Panc1 (cell line): ENCODE measurements around the gene SRCIN1. TPM values are rescaled to one million over a fixed set of nuclear protein-coding genes. Genes with fewer than 3 reads are reported as not detected.

Experiments
- ATAC-seq: fragments of 200-7000 bp; cut with Tn5 transposase; 2 replicates; pipeline ENCODE4 v1.9.1; 2020; ENCODE audit warnings: mild to moderate bottlenecking, moderate library complexity
- BruUV-seq: library from RNA; stranded (reverse); fragments of 400-500 nt; replicated peaks from 2 replicates; lab custom pipeline; 2021; lab: Mats Ljungman, UMichigan
- CTCF ChIA-PET: fragments of 300-600 bp; sonication (Branson Sonifier 250); formaldehyde crosslinking; loops from one replicate; lab custom pipeline; 2022; ENCODE audit warnings: antibody characterized with exemption; lab: Charles Lee
- POLR2A ChIA-PET: fragments of 300-600 bp; sonication (Branson Sonifier 250); formaldehyde crosslinking; loops from one replicate; lab custom pipeline; 2022; ENCODE audit warnings: antibody characterized with exemption; lab: Charles Lee
- DNase-seq: peaks from one replicate; pipeline ENCODE4 v3.0.0-alpha.2; 2010; ENCODE audit warnings: low read depth, low spot score
- H3K27ac ChIP-seq: 2 replicates; pipeline ENCODE4 v1.5.1; 2011; ENCODE audit warnings: mild to moderate bottlenecking, low read length, inconsistent platforms
- H3K27me3 ChIP-seq: fragments of 200-500 bp; sonication (Bioruptor generic); 2 replicates; pipeline ENCODE4 v1.6.0; 2014; ENCODE audit warnings: low read length, inconsistent platforms; ENCODE audit not compliant: control insufficient read depth, insufficient read depth
- H3K36me3 ChIP-seq: fragments of 200-500 bp; sonication (Bioruptor generic); 2 replicates; pipeline ENCODE4 v1.5.1; 2014; ENCODE audit warnings: inconsistent platforms, mild to moderate bottlenecking, low read length, moderate library complexity; ENCODE audit not compliant: control insufficient read depth, insufficient read depth
- H3K4me1 ChIP-seq: 2 replicates; pipeline ENCODE4 v1.5.1; 2011; ENCODE audit warnings: inconsistent platforms, mild to moderate bottlenecking, low read length, moderate library complexity; ENCODE audit not compliant: control insufficient read depth, insufficient read depth
- H3K4me3 ChIP-seq, 2 experiments: 2 replicates each; pipeline ENCODE4 v1.5.1; 2011 to 2012; ENCODE audit warnings: low read depth in 2 of 2, low read length in 2 of 2, mild to moderate bottlenecking in 2 of 2, inconsistent platforms in 1 of 2, moderate library complexity in 1 of 2
- H3K9me3 ChIP-seq: fragments of 200-500 bp; sonication (Bioruptor generic); 2 replicates; pipeline ENCODE4 v1.5.1; 2014; ENCODE audit warnings: low read depth, mild to moderate bottlenecking, inconsistent platforms, low read length, moderate library complexity; ENCODE audit not compliant: control insufficient read depth, insufficient read depth
- POLR2AphosphoS5 ChIP-seq: IDR thresholded peaks from 2 replicates; pipeline ENCODE4 v1.6.1; 2012; ENCODE audit warnings: mild to moderate bottlenecking, low read depth, low read length, moderate library complexity
- SIN3A ChIP-seq: IDR thresholded peaks from 2 replicates; pipeline ENCODE4 v1.6.1; 2012; ENCODE audit warnings: low read depth, mild to moderate bottlenecking, low read length, moderate library complexity, borderline replicate concordance; ENCODE audit not compliant: insufficient read depth
- TCF7L2 ChIP-seq: IDR thresholded peaks from 2 replicates; pipeline ENCODE4 v1.6.1; 2011; ENCODE audit warnings: mild to moderate bottlenecking, low read depth, low read length, inconsistent platforms
- in situ Hi-C: cut with HindIII; loops from 2 replicates; pipeline ENCODE4 v1.10.0; 2016; ENCODE audit warnings: low sequenced_read_pairs, low pct_unique_long_range_greater_than_20kb
- intact Hi-C: fragments of 100-400 bp; cut with micrococcal nuclease; formaldehyde crosslinking; loops from one replicate; pipeline ENCODE4 v1.10.0; 2022; ENCODE audit not compliant: unreplicated experiment
- total RNA-seq: library from RNA; stranded (reverse); gene quantifications from one replicate; pipeline ENCODE4 v1.2.1, GENCODE V29; 2021; ENCODE audit not compliant: unreplicated experiment
- TF ChIP-seq, protein P1 (sequence below): fragments of 450-650 bp; IDR thresholded peaks from 2 replicates; pipeline ENCODE4 v1.5.1; 2017; ENCODE audit warnings: mild to moderate bottlenecking
- TF ChIP-seq, protein P2 (sequence below), 2 experiments: IDR thresholded peaks; 2 replicates each; pipeline ENCODE4 v1.6.1; 2011 to 2012; ENCODE audit warnings: low read depth in 2 of 2, control low read depth in 1 of 2, low read length in 1 of 2, mild to moderate bottlenecking in 1 of 2, moderate library complexity in 1 of 2; ENCODE audit not compliant: insufficient read depth in 1 of 2

The SRCIN1 gene
- total RNA-seq, 1 experiment from 2014 or later, result 12.8 TPM

DNA sequence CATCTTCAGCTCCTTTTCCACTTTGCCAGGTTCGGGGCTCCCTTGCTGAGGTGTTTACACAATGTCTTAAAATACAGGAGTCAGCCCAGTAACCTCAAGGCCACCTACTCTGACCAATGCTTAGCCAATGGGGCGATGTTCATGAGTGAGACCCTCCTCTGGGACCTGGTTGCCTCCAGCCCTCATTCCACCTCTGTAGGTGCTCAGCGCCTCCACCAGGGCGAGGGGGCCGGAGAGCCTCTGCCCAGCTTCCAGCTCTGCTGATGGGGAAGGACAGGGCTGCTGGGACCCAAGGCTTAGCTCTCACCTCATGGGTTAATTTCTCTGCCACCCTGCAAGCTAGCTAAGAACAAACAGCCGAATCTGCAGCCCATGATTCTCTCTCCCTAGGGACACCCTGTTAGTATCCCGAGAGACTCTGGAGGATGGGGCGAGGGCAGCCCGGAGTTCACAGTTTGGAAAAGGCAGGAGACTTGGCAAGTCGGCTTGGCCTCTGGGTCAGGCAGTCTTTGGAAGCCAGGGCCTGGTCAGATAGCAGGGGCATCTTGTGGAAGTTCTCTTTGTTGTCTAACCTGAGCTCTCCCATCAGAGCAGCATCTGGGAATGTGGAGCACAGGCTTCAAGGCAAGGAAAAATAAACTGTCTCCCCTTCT is 16.2 kb downstream of the SRCIN1 start:
- no peak overlapping the region for H3K4me3 ChIP-seq
- CTCF ChIA-PET, result interaction anchor here (0.5 kb wide), 1 partner anchor 96 kb away, joined by 6 read pairs; no protein-coding TSS in a partner anchor
- H3K9me3 ChIP-seq, result no peaks in the 10 kb centered on the region
- POLR2A ChIA-PET, result no interaction called here
- no peak for DNase-seq
- no peak for ATAC-seq
- peaks cover 20% of the 10 kb centered on the region for H3K4me1 ChIP-seq
- in situ Hi-C loops (no loop called here), intact Hi-C loops (no loop called here)
- H3K27me3 ChIP-seq, result no peaks in the 10 kb centered on the region
- no peak overlapping the region for H3K27ac ChIP-seq
- H3K36me3 ChIP-seq, result no peaks in the 10 kb centered on the region
- no TSS peak for BruUV-seq
- TF ChIP-seq TCF7L2, result no peak
- TF ChIP-seq POLR2AphosphoS5, result no peak
- TF ChIP-seq SIN3A, result no peak
- TF ChIP-seq, protein P1, sequence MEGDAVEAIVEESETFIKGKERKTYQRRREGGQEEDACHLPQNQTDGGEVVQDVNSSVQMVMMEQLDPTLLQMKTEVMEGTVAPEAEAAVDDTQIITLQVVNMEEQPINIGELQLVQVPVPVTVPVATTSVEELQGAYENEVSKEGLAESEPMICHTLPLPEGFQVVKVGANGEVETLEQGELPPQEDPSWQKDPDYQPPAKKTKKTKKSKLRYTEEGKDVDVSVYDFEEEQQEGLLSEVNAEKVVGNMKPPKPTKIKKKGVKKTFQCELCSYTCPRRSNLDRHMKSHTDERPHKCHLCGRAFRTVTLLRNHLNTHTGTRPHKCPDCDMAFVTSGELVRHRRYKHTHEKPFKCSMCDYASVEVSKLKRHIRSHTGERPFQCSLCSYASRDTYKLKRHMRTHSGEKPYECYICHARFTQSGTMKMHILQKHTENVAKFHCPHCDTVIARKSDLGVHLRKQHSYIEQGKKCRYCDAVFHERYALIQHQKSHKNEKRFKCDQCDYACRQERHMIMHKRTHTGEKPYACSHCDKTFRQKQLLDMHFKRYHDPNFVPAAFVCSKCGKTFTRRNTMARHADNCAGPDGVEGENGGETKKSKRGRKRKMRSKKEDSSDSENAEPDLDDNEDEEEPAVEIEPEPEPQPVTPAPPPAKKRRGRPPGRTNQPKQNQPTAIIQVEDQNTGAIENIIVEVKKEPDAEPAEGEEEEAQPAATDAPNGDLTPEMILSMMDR, result no peak

DNA sequence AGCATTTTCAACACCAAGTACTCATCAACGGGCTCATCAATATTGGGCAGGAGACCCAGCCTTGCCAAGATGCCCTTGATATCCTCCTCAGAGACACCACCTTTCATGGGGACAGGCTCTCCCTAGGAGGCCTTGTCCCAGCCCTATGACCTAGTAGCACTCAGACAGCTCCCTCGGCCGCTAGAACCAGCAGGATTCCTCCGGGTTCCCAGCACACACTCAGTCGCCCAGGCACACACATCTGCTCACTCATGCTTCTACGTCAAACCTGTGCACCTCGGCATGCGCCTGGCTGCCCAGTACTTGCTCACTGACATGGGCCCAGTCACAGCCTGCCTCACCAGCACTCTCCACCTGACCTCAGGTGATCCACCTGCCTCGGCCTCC is 17.0 kb downstream of the SRCIN1 start:
- CTCF ChIA-PET, result no interaction called here
- no peaks in the 10 kb centered on the region for H3K9me3 ChIP-seq
- H3K4me1 ChIP-seq, result peaks cover 20% of the 10 kb centered on the region
- BruUV-seq, result no TSS peak
- H3K27ac ChIP-seq, result no peak overlapping the region
- POLR2A ChIA-PET, result no interaction called here
- in situ Hi-C loops (no loop called here), intact Hi-C loops (no loop called here)
- H3K4me3 ChIP-seq, result no peak overlapping the region
- no peaks in the 10 kb centered on the region for H3K27me3 ChIP-seq
- no peak for TF ChIP-seq POLR2AphosphoS5
- TF ChIP-seq, protein P2, sequence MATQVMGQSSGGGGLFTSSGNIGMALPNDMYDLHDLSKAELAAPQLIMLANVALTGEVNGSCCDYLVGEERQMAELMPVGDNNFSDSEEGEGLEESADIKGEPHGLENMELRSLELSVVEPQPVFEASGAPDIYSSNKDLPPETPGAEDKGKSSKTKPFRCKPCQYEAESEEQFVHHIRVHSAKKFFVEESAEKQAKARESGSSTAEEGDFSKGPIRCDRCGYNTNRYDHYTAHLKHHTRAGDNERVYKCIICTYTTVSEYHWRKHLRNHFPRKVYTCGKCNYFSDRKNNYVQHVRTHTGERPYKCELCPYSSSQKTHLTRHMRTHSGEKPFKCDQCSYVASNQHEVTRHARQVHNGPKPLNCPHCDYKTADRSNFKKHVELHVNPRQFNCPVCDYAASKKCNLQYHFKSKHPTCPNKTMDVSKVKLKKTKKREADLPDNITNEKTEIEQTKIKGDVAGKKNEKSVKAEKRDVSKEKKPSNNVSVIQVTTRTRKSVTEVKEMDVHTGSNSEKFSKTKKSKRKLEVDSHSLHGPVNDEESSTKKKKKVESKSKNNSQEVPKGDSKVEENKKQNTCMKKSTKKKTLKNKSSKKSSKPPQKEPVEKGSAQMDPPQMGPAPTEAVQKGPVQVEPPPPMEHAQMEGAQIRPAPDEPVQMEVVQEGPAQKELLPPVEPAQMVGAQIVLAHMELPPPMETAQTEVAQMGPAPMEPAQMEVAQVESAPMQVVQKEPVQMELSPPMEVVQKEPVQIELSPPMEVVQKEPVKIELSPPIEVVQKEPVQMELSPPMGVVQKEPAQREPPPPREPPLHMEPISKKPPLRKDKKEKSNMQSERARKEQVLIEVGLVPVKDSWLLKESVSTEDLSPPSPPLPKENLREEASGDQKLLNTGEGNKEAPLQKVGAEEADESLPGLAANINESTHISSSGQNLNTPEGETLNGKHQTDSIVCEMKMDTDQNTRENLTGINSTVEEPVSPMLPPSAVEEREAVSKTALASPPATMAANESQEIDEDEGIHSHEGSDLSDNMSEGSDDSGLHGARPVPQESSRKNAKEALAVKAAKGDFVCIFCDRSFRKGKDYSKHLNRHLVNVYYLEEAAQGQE (IDR thresholded peaks at IDR 0.05; ENCODE audit: insufficient read depth in 1 of 2, low read depth in 2 of 2, low read length in 1 of 2), result no peak
- no peak for TF ChIP-seq TCF7L2
- TF ChIP-seq, protein P1, result no peak
- no peak for TF ChIP-seq SIN3A
- H3K36me3 ChIP-seq, result no peaks in the 10 kb centered on the region
- DNase-seq, result no peak
- no peak for ATAC-seq
